Lower leg skin (tissue), 4 donors: ENCODE results near the gene ZBTB7B. TPM values are rescaled to one million over a fixed set of nuclear protein-coding genes. Genes with fewer than 3 reads are reported as not detected.
A peak's percentile ranks its signal among the peaks of the same experiment; 100 is the strongest.

Source experiments
- DNase-seq, 2 donors: peaks; one replicate each; pipeline ENCODE4 v3.0.0-alpha.2; 2019; ENCODE audit warnings: low spot score in 2 of 2
- H3K4me3 ChIP-seq: fragments of 200-600 bp; sonication (generic); 2 replicates; pipeline ENCODE4 v1.5.1; 2017; ENCODE audit warnings: mild to moderate bottlenecking, low read depth; ENCODE audit not compliant: poor library complexity, severe bottlenecking
- POLR2A ChIP-seq, 2 donors: fragments of 450-650 bp; IDR thresholded peaks; one replicate each; pipeline ENCODE4 v1.6.1; 2016 to 2017; ENCODE audit warnings: antibody characterized with exemption in 2 of 2, mild to moderate bottlenecking in 1 of 2, moderate library complexity in 1 of 2
- WGBS, 2 donors: methylation state at CpG; one replicate each; pipeline ENCODE4 v1.1.5; 2018; 5-methylcytosine and 5-hydroxymethylcytosine counted together
- intact Hi-C: fragments of 100-400 bp; cut with DNase I; formaldehyde crosslinking; loops from one replicate; pipeline ENCODE4 v1.15.0; 2023; ENCODE audit warnings: low total_unique reads
- total RNA-seq, 4 donors: library from RNA; depleted of rRNA; stranded (reverse); fragments of >200 nt; gene quantifications; one replicate each; pipeline ENCODE4 v1.1.0, GENCODE V29; 2016
- TF ChIP-seq, protein P1 (sequence below), 3 donors: fragments of 450-650 bp; IDR thresholded peaks; one replicate each; pipeline ENCODE4 v1.5.1; 2016; ENCODE audit warnings: antibody characterized with exemption in 3 of 3, mild to moderate bottlenecking in 3 of 3, moderate library complexity in 2 of 3

The ZBTB7B gene
- total RNA-seq, 4 donors from 2014 or later, result 270 to 295 (median 286) TPM

DNA sequence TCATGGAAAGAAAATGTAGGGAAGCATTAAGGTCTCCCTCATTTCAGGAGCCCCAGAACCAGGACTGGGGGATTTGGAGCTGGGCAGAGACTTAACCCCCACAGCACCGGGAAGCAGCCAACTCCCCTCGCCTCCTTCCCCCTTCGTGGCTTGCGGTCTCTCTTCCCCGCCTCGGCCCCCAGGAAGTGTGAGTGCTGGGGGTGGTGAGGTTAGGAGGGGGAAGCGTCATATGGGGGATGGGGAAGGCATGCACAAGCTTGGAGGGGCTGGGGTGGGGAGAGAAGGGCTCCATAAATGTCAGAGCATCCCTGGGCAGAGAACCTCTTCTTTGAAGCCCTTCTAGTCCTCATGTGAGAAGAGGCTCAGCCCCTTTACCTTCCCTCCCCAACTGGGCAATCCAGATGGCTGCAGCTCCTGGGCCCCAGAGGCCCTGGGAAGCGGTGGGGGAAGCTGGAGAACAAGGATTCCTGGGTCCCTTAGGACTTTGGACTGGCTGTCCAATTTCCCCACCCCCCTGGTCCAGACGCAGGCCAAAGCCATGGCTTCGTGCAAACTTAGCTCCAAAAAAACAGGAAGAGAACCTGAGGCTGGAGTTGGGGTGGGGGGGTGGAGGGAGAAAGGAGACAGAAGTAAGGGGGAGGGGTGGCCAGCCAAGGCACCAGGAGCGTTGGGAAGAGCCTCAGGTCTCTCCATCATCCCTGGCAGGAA, 7.8 kb downstream of the ZBTB7B start:
- WGBS, 2 donors, result 31 to 43% methylated on average over 11 of the region's 11 CpGs
- no peak for TF ChIP-seq POLR2A (IDR thresholded peaks at IDR 0.05)
- TF ChIP-seq, protein P1, sequence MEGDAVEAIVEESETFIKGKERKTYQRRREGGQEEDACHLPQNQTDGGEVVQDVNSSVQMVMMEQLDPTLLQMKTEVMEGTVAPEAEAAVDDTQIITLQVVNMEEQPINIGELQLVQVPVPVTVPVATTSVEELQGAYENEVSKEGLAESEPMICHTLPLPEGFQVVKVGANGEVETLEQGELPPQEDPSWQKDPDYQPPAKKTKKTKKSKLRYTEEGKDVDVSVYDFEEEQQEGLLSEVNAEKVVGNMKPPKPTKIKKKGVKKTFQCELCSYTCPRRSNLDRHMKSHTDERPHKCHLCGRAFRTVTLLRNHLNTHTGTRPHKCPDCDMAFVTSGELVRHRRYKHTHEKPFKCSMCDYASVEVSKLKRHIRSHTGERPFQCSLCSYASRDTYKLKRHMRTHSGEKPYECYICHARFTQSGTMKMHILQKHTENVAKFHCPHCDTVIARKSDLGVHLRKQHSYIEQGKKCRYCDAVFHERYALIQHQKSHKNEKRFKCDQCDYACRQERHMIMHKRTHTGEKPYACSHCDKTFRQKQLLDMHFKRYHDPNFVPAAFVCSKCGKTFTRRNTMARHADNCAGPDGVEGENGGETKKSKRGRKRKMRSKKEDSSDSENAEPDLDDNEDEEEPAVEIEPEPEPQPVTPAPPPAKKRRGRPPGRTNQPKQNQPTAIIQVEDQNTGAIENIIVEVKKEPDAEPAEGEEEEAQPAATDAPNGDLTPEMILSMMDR (IDR thresholded peaks at IDR 0.05), result no peak
- DNase-seq, result peak in 1 of 2 donors; percentile 86
- peak overlapping the region; percentile 20 for H3K4me3 ChIP-seq
- intact Hi-C loops, result loop anchor here (10.0 kb wide), 1 partner anchor 46 kb away; the partner anchor contains the start of gene PYGO2

DNA sequence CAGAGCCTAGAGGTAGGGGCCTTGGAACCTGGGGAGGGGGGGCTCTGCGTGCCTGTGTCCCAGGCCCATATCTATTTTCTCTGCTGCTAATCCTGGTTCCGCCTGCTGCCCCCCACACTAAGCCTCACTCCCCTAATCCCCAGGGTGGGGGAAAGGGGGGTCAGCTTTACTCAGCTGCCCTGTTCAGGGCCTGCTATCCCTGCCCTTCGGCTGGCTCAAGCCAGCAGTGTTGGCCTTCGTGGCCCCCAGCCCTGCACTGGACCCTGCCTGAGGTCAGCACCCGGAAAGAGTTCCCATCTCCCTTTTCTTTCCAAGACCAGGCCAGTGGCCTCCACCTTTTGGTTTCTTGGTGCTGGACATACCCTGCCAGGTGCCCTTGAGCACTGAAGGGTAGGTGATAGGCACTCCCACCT, 8.4 kb downstream of the ZBTB7B start:
- H3K4me3 ChIP-seq, result no peak overlapping the region
- WGBS, 2 donors, result 40 to 48% methylated on average over 5 of the region's 5 CpGs
- intact Hi-C loops, result loop anchor here (10.0 kb wide), 1 partner anchor 46 kb away; the partner anchor contains the start of gene PYGO2
- no peak for TF ChIP-seq POLR2A (IDR thresholded peaks at IDR 0.05)
- TF ChIP-seq, protein P1 (IDR thresholded peaks at IDR 0.05), result no peak
- DNase-seq, result no peak

DNA sequence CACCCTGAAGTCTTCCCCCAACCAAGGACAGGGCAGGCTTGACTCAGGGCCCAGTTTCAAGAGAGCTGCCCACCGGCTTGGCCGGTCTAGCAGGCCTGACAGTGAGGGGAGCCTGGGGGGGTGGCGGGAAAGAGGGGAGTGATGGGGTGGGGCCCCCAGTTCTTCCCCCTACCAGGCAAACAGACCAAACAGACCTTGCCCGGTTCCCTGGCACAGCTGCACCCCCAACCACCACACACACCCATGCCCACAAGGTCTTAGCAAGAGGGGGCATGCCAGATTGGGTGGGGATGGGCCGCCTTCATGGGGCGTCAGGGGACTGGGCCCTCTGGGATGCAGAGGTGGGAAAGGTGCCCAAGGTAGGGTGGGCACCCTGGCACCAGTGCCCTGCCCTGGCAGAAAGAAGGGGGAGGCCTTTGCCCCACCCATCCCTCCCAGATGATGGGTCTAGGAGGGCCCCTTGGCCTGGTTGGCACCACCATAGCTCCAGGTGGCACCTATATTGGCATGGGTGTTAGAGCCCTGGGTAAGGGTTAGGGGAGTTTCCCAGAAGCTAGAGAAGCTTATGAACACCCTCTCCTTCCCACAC, 8.9 kb downstream of the ZBTB7B start:
- H3K4me3 ChIP-seq, result no peak overlapping the region
- WGBS, 2 donors, result 71 to 84% methylated on average over 3 to 6 of the region's 6 CpGs
- peak in 1 of 2 donors; percentile 89 for DNase-seq
- intact Hi-C loops, result loop anchor here (10.0 kb wide), 1 partner anchor 47 kb away; the partner anchor contains the start of gene PYGO2
- no peak for TF ChIP-seq POLR2A (IDR thresholded peaks at IDR 0.05)
- TF ChIP-seq, protein P1 (IDR thresholded peaks at IDR 0.05), result no peak

DNA sequence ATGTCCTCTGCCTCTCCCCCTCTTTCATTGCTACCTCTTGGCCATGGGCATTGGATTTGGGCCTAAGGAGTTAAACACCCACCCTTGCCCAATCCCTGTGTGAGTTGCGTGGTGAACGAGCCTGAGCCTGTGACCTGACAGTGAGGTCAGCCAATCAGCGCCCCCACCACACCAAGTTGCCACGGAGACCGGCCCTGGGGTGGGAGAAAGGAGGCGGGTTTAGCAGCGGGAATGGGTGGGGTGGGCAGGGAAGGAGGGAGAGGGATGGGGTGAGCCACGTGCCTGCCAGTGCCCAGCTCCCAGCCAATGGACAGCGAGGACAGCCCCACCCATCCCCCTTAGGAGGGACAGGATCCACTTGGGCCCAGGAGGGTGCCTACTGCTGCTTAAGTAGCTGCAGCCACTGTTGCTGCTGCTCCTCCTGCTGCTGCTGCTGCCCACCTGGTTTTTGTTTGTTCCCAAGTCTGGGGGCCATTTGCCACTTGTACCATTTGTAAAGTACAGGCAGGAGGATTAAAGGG, 9.5 kb downstream of the ZBTB7B start:
- no peak overlapping the region for H3K4me3 ChIP-seq
- intact Hi-C loops, result loop anchor here (10.0 kb wide), 1 partner anchor 47 kb away; the partner anchor contains the start of gene PYGO2
- DNase-seq, result peak; percentile 85 to 95
- TF ChIP-seq POLR2A (IDR thresholded peaks at IDR 0.05), result no peak
- TF ChIP-seq, protein P1 (IDR thresholded peaks at IDR 0.05), result no peak
- WGBS, 2 donors, result 5 to 10% methylated on average over 9 of the region's 9 CpGs

DNA sequence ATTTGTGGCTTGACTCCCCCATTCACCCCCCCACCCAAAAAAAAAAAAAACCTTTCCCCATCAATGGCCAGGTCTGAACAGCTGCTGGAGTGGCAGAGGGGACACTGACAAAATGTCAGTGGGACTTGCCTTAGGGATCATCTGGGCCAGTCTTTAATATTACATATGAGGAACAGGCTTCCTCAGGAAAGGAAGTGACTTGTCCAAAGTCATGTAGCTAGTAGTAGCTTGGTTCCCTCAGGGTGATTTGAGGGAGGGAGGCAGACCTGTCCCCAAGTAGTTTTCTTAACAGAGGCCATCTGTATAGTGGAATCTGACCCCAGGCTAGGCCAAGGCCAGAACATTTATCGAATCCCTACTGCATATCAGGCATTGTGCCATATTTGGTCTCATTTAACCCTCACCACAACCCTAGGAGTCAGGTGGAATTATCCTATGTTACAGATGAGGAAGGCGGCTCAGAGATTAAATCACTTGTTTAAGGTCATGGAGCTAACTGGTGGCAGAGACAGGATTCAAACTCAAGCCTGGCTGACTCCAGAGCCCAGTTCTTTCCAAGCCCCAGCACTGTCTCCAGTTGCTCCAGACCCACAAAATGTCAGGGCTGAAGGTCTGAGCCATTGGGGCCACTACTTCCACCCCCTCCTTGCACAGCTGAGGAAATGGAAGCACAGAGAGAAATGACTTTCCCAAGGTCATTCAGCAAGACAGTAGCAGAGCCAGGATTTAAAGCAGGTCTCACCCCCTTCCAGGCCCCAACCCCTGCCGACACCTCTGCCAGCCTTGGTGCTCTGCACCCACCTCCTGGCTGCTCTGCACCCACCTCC, 10.4 kb downstream of the ZBTB7B start:
- DNase-seq, result no peak
- TF ChIP-seq, protein P1 (IDR thresholded peaks at IDR 0.05), result no peak
- whole genome bisulfite sequencing, 2 donors, result 45 to 48% methylated on average over 3 of the region's 3 CpGs
- H3K4me3 ChIP-seq, result no peak overlapping the region
- intact Hi-C loops, result loop anchor here (10.0 kb wide), 1 partner anchor 48 kb away; the partner anchor contains the start of gene PYGO2
